ENCODE results near the gene RAD51C. TPM values are rescaled to one million over a fixed set of nuclear protein-coding genes. Genes with fewer than 3 reads are reported as not detected.

RAD51C gene
- total and polyA plus RNA-seq, 5 donors from 2014 or later, result 12.7 to 89.3 (median 53.9) TPM

GRCh38 chr17:58753026-58753425 lies 60.6 kb downstream of the RAD51C start:
- peaks cover 59% of the 10 kb centered on the region for H3K27me3 Mint-ChIP-seq
- H3K36me3 Mint-ChIP-seq, result no peaks in the 10 kb centered on the region
- H3K4me1 Mint-ChIP-seq, result peaks cover 4 to 15% (median 11%) of the 10 kb centered on the region in 4 donors
- Histone ChIP-seq H3K27me3 (ENCODE audit: control insufficient read depth, insufficient read depth, low read length) (peaks cover 28% of the 10 kb centered on the region), H3K9me3 (ENCODE audit: control insufficient read depth in 2 of 2, low read length in 2 of 2) (no peaks in the 10 kb centered on the region), H3K27ac (ENCODE audit: insufficient read depth, low read length, poor library complexity, severe bottlenecking) (no peak overlapping the region), H3K4me1 (ENCODE audit: control insufficient read depth, insufficient read depth, low read length, poor library complexity, severe bottlenecking) (peaks cover 22% of the 10 kb centered on the region), H3K4me3 (ENCODE audit: low read depth, low read length) (no peak overlapping the region), H3K36me3 (ENCODE audit: control insufficient read depth, insufficient read depth, low read length) (no peaks in the 10 kb centered on the region)
- H3K27ac Mint-ChIP-seq, result no peak overlapping the region
- no peak for ATAC-seq (ENCODE audit: low read depth in 2 of 2)
- no peak for DNase-seq
- H3K9me3 Mint-ChIP-seq, result peaks cover 0 to 4% (median 0%) of the 10 kb centered on the region in 7 donors
- H3K4me3 Mint-ChIP-seq, result peak overlapping the region in 1 of 4 donors; percentile 87

GRCh38 chr17:58755269-58755576 lies 62.8 kb downstream of the RAD51C start:
- Mint-ChIP-seq H3K36me3 (no peaks in the 10 kb centered on the region), H3K27me3 (peaks cover 78% of the 10 kb centered on the region), H3K4me3 (peak overlapping the region; percentile 83 to 90 (median 86)), H3K27ac (no peak overlapping the region), H3K4me1 (peaks cover 4 to 15% (median 11%) of the 10 kb centered on the region in 4 donors), H3K9me3 (peaks cover 0 to 4% (median 0%) of the 10 kb centered on the region in 7 donors)
- no peak for ATAC-seq (ENCODE audit: low read depth in 2 of 2)
- Histone ChIP-seq H3K27ac (ENCODE audit: insufficient read depth, low read length, poor library complexity, severe bottlenecking) (no peak overlapping the region), H3K9me3 (ENCODE audit: control insufficient read depth in 2 of 2, low read length in 2 of 2) (no peaks in the 10 kb centered on the region), H3K4me3 (ENCODE audit: low read depth, low read length) (peak overlapping the region; percentile 47), H3K27me3 (ENCODE audit: control insufficient read depth, insufficient read depth, low read length) (peaks cover 35% of the 10 kb centered on the region), H3K4me1 (ENCODE audit: control insufficient read depth, insufficient read depth, low read length, poor library complexity, severe bottlenecking) (peaks cover 22% of the 10 kb centered on the region), H3K36me3 (ENCODE audit: control insufficient read depth, insufficient read depth, low read length) (no peaks in the 10 kb centered on the region)
- DNase-seq, result peak in 1 of 3 donors; percentile 3

- H3K27ac Mint-ChIP-seq, result no peak within 1 kb of the TSS
- peaks cover 40% of the 10 kb centered on the region for H3K27me3 ChIP-seq (ENCODE audit: control insufficient read depth, insufficient read depth, low read length)
- ATAC-seq (ENCODE audit: low read depth in 2 of 2), result peak; percentile 67 to 68
Observed at GRCh38 chr17:58755577-58756245, 63.3 kb downstream of the RAD51C start, which contains the start of gene PPM1E. Gene PPM1E, plus strand, starts transcription at chr17:58755854.

GRCh38 chr17:58756246-58757161 lies 64.1 kb downstream of the RAD51C start:
- ATAC-seq (ENCODE audit: low read depth in 2 of 2), result no peak
- peaks cover 41% of the 10 kb centered on the region for H3K27me3 ChIP-seq (ENCODE audit: control insufficient read depth, insufficient read depth, low read length)
- Mint-ChIP-seq H3K4me1 (peaks cover 4 to 15% (median 11%) of the 10 kb centered on the region in 4 donors), H3K27me3 (peaks cover 89% of the 10 kb centered on the region), H3K4me3 (peak overlapping the region; percentile 58 to 93 (median 90)), H3K27ac (no peak overlapping the region), H3K9me3 (peaks cover 0 to 4% (median 0%) of the 10 kb centered on the region in 7 donors), H3K36me3 (no peaks in the 10 kb centered on the region)
- DNase-seq, result peak in 1 of 3 donors; percentile 6
- no peaks in the 10 kb centered on the region for H3K36me3 ChIP-seq (ENCODE audit: control insufficient read depth, insufficient read depth, low read length)
- no peaks in the 10 kb centered on the region for H3K9me3 ChIP-seq (ENCODE audit: control insufficient read depth in 2 of 2, low read length in 2 of 2)
- peak overlapping the region; percentile 35 for H3K4me3 ChIP-seq (ENCODE audit: low read depth, low read length)
- H3K27ac ChIP-seq (ENCODE audit: insufficient read depth, low read length, poor library complexity, severe bottlenecking), result no peak overlapping the region
- peaks cover 22% of the 10 kb centered on the region for H3K4me1 ChIP-seq (ENCODE audit: control insufficient read depth, insufficient read depth, low read length, poor library complexity, severe bottlenecking)

More at GRCh38 chr17:58755577-58756245, 63.3 kb downstream of the RAD51C start, which contains the start of gene PPM1E:
- Histone ChIP-seq H3K36me3 (ENCODE audit: control insufficient read depth, insufficient read depth, low read length) (no peaks in the 10 kb centered on the region), H3K27ac (ENCODE audit: insufficient read depth, low read length, poor library complexity, severe bottlenecking) (no peak within 1 kb of the TSS), H3K4me3 (ENCODE audit: low read depth, low read length) (peak within 1 kb of the TSS; percentile 47), H3K9me3 (ENCODE audit: control insufficient read depth in 2 of 2, low read length in 2 of 2) (no peaks in the 10 kb centered on the region), H3K4me1 (ENCODE audit: control insufficient read depth, insufficient read depth, low read length, poor library complexity, severe bottlenecking) (peaks cover 22% of the 10 kb centered on the region)
- Mint-ChIP-seq H3K27me3 (peaks cover 83% of the 10 kb centered on the region), H3K9me3 (peaks cover 0 to 4% (median 0%) of the 10 kb centered on the region in 7 donors), H3K4me1 (peaks cover 4 to 15% (median 11%) of the 10 kb centered on the region in 4 donors), H3K4me3 (peak within 1 kb of the TSS; percentile 87 to 93 (median 90)), H3K36me3 (no peaks in the 10 kb centered on the region)
- peak in 2 of 3 donors; percentile 22 to 49 for DNase-seq

GRCh38 chr17:58757162-58757613 lies 64.8 kb downstream of the RAD51C start:
- Histone ChIP-seq H3K36me3 (ENCODE audit: control insufficient read depth, insufficient read depth, low read length) (no peaks in the 10 kb centered on the region), H3K4me1 (ENCODE audit: control insufficient read depth, insufficient read depth, low read length, poor library complexity, severe bottlenecking) (peaks cover 22% of the 10 kb centered on the region), H3K4me3 (ENCODE audit: low read depth, low read length) (peak overlapping the region; percentile 35), H3K9me3 (ENCODE audit: control insufficient read depth in 2 of 2, low read length in 2 of 2) (no peaks in the 10 kb centered on the region), H3K27me3 (ENCODE audit: control insufficient read depth, insufficient read depth, low read length) (peaks cover 39% of the 10 kb centered on the region), H3K27ac (ENCODE audit: insufficient read depth, low read length, poor library complexity, severe bottlenecking) (no peak overlapping the region)
- Mint-ChIP-seq H3K9me3 (peaks cover 0 to 4% (median 0%) of the 10 kb centered on the region in 7 donors), H3K4me1 (peaks cover 4 to 15% (median 11%) of the 10 kb centered on the region in 4 donors), H3K27me3 (peaks cover 90% of the 10 kb centered on the region), H3K36me3 (no peaks in the 10 kb centered on the region), H3K4me3 (peak overlapping the region; percentile 58 to 93 (median 90)), H3K27ac (no peak overlapping the region)
- DNase-seq, result no peak
- ATAC-seq (ENCODE audit: low read depth in 2 of 2), result no peak

- H3K9me3 Mint-ChIP-seq, result peaks cover 0 to 4% (median 0%) of the 10 kb centered on the region in 7 donors
- H3K4me1 Mint-ChIP-seq, result peaks cover 4 to 15% (median 11%) of the 10 kb centered on the region in 4 donors
- H3K4me3 Mint-ChIP-seq, result peak overlapping the region in 1 of 4 donors; percentile 13
- no peak for ATAC-seq (ENCODE audit: low read depth in 2 of 2)
- peaks cover 88% of the 10 kb centered on the region for H3K27me3 Mint-ChIP-seq
- peaks cover 40% of the 10 kb centered on the region for H3K27me3 ChIP-seq (ENCODE audit: control insufficient read depth, insufficient read depth, low read length)
- no peak overlapping the region for H3K4me3 ChIP-seq (ENCODE audit: low read depth, low read length)
- no peaks in the 10 kb centered on the region for H3K36me3 Mint-ChIP-seq
- H3K4me1 ChIP-seq (ENCODE audit: control insufficient read depth, insufficient read depth, low read length, poor library complexity, severe bottlenecking), result peaks cover 22% of the 10 kb centered on the region
- no peaks in the 10 kb centered on the region for H3K9me3 ChIP-seq (ENCODE audit: control insufficient read depth in 2 of 2, low read length in 2 of 2)
- peak overlapping the region in 1 of 3 donors; percentile 80 for H3K27ac Mint-ChIP-seq
- no peaks in the 10 kb centered on the region for H3K36me3 ChIP-seq (ENCODE audit: control insufficient read depth, insufficient read depth, low read length)
- no peak overlapping the region for H3K27ac ChIP-seq (ENCODE audit: insufficient read depth, low read length, poor library complexity, severe bottlenecking)
- no peak for DNase-seq
Observed at GRCh38 chr17:58758890-58759289, 66.5 kb downstream of the RAD51C start.

- Mint-ChIP-seq H3K9me3 (peaks cover 0 to 4% (median 0%) of the 10 kb centered on the region in 7 donors), H3K27me3 (peaks cover 83% of the 10 kb centered on the region), H3K27ac (no peak overlapping the region), H3K4me1 (peaks cover 4 to 15% (median 11%) of the 10 kb centered on the region in 4 donors), H3K36me3 (no peaks in the 10 kb centered on the region), H3K4me3 (no peak overlapping the region)
- ATAC-seq (ENCODE audit: low read depth in 2 of 2), result no peak
- Histone ChIP-seq H3K27ac (ENCODE audit: insufficient read depth, low read length, poor library complexity, severe bottlenecking) (no peak overlapping the region), H3K4me1 (ENCODE audit: control insufficient read depth, insufficient read depth, low read length, poor library complexity, severe bottlenecking) (peaks cover 22% of the 10 kb centered on the region), H3K27me3 (ENCODE audit: control insufficient read depth, insufficient read depth, low read length) (peaks cover 39% of the 10 kb centered on the region), H3K9me3 (ENCODE audit: control insufficient read depth in 2 of 2, low read length in 2 of 2) (no peaks in the 10 kb centered on the region), H3K4me3 (ENCODE audit: low read depth, low read length) (no peak overlapping the region), H3K36me3 (ENCODE audit: control insufficient read depth, insufficient read depth, low read length) (no peaks in the 10 kb centered on the region)
- no peak for DNase-seq
Observed at GRCh38 chr17:58759522-58759921, 67.1 kb downstream of the RAD51C start.
